Measurements from ENCODE around the gene DDX51.

DNA sequence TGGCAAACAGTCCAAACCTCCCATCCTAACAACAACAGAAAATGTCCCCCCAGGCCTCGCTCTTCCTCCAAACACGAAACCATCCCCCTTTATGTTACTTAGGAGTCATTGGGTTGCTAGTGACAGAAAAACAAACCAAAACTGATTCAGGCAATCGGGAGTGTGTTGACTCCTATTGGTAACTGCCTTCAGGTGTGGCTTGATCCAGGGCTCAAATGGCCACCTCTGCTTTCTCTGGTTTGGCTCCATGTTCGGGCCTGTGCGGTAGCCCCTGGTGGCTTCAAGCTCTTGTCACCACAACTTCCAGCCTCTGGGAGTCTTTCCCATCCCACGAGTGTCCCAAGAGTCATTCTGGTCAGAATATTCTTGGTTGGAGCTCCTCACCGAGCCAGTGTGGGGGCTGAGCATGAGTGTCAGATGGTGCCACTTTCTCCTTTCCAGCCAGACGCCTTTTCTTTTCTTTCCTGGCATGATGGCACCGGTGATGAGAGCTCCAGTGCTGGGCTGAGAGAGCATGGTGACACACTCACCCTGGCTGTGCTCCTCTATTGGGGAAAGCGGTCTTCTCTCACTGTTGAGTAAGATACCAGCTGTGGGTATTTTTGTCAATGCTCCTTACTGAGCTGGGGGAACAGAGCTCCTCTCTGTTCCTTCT, 38.7 kb upstream of the DDX51 start:
- TF ChIP-seq TAF1 (IDR thresholded peaks at IDR 0.05; ENCODE audit: low read depth) (no peak), EGR1 (IDR thresholded peaks at IDR 0.05) (no peak), FOXM1 (IDR thresholded peaks at IDR 0.05; ENCODE audit: borderline replicate concordance, low read depth) (no peak), CEBPB (IDR thresholded peaks at IDR 0.05) (no peak), EP300 (IDR thresholded peaks at IDR 0.05; ENCODE audit: borderline replicate concordance) (no peak), YY1 (IDR thresholded peaks at IDR 0.05; ENCODE audit: low read depth) (no peak), TEAD4 (IDR thresholded peaks at IDR 0.05) (no peak), CREB1 (IDR thresholded peaks at IDR 0.05; ENCODE audit: low read depth) (no peak), RAD21 (IDR thresholded peaks at IDR 0.05; ENCODE audit: low read depth) (no peak), NFIC (IDR thresholded peaks at IDR 0.05) (no peak), USF1 (IDR thresholded peaks at IDR 0.05) (no peak)
- TF ChIP-seq, protein P1, sequence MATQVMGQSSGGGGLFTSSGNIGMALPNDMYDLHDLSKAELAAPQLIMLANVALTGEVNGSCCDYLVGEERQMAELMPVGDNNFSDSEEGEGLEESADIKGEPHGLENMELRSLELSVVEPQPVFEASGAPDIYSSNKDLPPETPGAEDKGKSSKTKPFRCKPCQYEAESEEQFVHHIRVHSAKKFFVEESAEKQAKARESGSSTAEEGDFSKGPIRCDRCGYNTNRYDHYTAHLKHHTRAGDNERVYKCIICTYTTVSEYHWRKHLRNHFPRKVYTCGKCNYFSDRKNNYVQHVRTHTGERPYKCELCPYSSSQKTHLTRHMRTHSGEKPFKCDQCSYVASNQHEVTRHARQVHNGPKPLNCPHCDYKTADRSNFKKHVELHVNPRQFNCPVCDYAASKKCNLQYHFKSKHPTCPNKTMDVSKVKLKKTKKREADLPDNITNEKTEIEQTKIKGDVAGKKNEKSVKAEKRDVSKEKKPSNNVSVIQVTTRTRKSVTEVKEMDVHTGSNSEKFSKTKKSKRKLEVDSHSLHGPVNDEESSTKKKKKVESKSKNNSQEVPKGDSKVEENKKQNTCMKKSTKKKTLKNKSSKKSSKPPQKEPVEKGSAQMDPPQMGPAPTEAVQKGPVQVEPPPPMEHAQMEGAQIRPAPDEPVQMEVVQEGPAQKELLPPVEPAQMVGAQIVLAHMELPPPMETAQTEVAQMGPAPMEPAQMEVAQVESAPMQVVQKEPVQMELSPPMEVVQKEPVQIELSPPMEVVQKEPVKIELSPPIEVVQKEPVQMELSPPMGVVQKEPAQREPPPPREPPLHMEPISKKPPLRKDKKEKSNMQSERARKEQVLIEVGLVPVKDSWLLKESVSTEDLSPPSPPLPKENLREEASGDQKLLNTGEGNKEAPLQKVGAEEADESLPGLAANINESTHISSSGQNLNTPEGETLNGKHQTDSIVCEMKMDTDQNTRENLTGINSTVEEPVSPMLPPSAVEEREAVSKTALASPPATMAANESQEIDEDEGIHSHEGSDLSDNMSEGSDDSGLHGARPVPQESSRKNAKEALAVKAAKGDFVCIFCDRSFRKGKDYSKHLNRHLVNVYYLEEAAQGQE (IDR thresholded peaks at IDR 0.05; ENCODE audit: low read depth) = no peak
- TF ChIP-seq, protein P2, sequence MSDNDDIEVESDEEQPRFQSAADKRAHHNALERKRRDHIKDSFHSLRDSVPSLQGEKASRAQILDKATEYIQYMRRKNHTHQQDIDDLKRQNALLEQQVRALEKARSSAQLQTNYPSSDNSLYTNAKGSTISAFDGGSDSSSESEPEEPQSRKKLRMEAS (IDR thresholded peaks at IDR 0.05) = no peak
